H9 (cell line): ENCODE results near the gene TSSC4. TPM values are rescaled to one million over a fixed set of nuclear protein-coding genes. Genes with fewer than 3 reads are reported as not detected.
"Not testable (repeated sequence)": the region's sequence is repeated elsewhere in the genome, so short reads cannot be mapped to it uniquely, and the experiment has no call there.

ENCODE experiments used
- DNase-seq: peaks from one replicate; pipeline ENCODE4 v3.0.0-alpha.2; 2017
- H2AFZ ChIP-seq: one replicate; pipeline ENCODE4 v1.6.1; 2013; ENCODE audit warnings: mild to moderate bottlenecking, low read length, control low read depth, moderate library complexity
- H2AK5ac ChIP-seq: 2 replicates; pipeline ENCODE4 v1.6.1; 2013; ENCODE audit warnings: low read length, control low read depth, mixed read lengths; ENCODE audit not compliant: insufficient read length
- H2BK120ac ChIP-seq: one replicate; pipeline ENCODE4 v1.6.1; 2013; ENCODE audit warnings: low read depth, mild to moderate bottlenecking, low read length, control low read depth, inconsistent platforms; ENCODE audit not compliant: poor library complexity, severe bottlenecking
- H2BK12ac ChIP-seq: 2 replicates; pipeline ENCODE4 v1.6.1; 2013; ENCODE audit warnings: low read length, control low read depth, mixed read lengths, low read depth; ENCODE audit not compliant: insufficient read length
- H2BK15ac ChIP-seq: 2 replicates; pipeline ENCODE4 v1.6.1; 2013; ENCODE audit warnings: low read depth, low read length, control low read depth
- H2BK20ac ChIP-seq: one replicate; pipeline ENCODE4 v1.6.1; 2013; ENCODE audit warnings: low read depth, mild to moderate bottlenecking, low read length, control low read depth, inconsistent platforms; ENCODE audit not compliant: poor library complexity, severe bottlenecking
- H2BK5ac ChIP-seq: 2 replicates; pipeline ENCODE4 v1.6.1; 2013; ENCODE audit warnings: low read length, control low read depth, mixed read lengths; ENCODE audit not compliant: insufficient read length
- H3K14ac ChIP-seq: 2 replicates; pipeline ENCODE4 v1.6.1; 2013; ENCODE audit warnings: low read length, control low read depth; ENCODE audit not compliant: insufficient read depth
- H3K18ac ChIP-seq: 2 replicates; pipeline ENCODE4 v1.6.1; 2013; ENCODE audit warnings: low read depth, mild to moderate bottlenecking, mixed read lengths, low read length, control low read depth; ENCODE audit not compliant: insufficient read length
- H3K23ac ChIP-seq: 2 replicates; pipeline ENCODE4 v1.6.1; 2013; ENCODE audit warnings: low read length, control low read depth, mixed read lengths, low read depth; ENCODE audit not compliant: insufficient read length
- H3K23me2 ChIP-seq: 2 replicates; pipeline ENCODE4 v1.6.1; 2013; ENCODE audit warnings: low read depth, mild to moderate bottlenecking, mixed read lengths, low read length, control low read depth; ENCODE audit not compliant: insufficient read length, poor library complexity, severe bottlenecking
- H3K27ac ChIP-seq: 2 replicates; pipeline ENCODE4 v1.5.1; 2013; ENCODE audit warnings: low read length, control low read depth, mixed read lengths, low read depth; ENCODE audit not compliant: insufficient read length
- H3K27me3 ChIP-seq: 2 replicates; pipeline ENCODE4 v1.6.1; 2013; ENCODE audit warnings: low read length, control low read depth, inconsistent platforms; ENCODE audit not compliant: insufficient read depth
- H3K4ac ChIP-seq: 2 replicates; pipeline ENCODE4 v1.6.1; 2013; ENCODE audit warnings: low read depth, mild to moderate bottlenecking, control low read depth, inconsistent platforms, low read length, moderate library complexity
- H3K4me1 ChIP-seq: 2 replicates; pipeline ENCODE4 v1.6.1; 2013; ENCODE audit warnings: low read length, control low read depth, inconsistent platforms; ENCODE audit not compliant: insufficient read depth
- H3K4me2 ChIP-seq: 2 replicates; pipeline ENCODE4 v1.6.1; 2013; ENCODE audit warnings: low read length, control low read depth, mixed read lengths; ENCODE audit not compliant: insufficient read length, insufficient read depth
- H3K56ac ChIP-seq: 2 replicates; pipeline ENCODE4 v1.6.1; 2013; ENCODE audit warnings: low read depth, mild to moderate bottlenecking, mixed read lengths, low read length, control low read depth; ENCODE audit not compliant: insufficient read length
- H3K79me1 ChIP-seq: 2 replicates; pipeline ENCODE4 v1.6.1; 2013; ENCODE audit warnings: low read depth, mild to moderate bottlenecking, moderate library complexity, low read length, control low read depth, inconsistent platforms; ENCODE audit not compliant: insufficient read depth, poor library complexity, severe bottlenecking
- H3K79me2 ChIP-seq: 2 replicates; pipeline ENCODE4 v1.6.1; 2013; ENCODE audit warnings: low read length, control low read depth, inconsistent platforms; ENCODE audit not compliant: insufficient read depth
- H3K9ac ChIP-seq: 2 replicates; pipeline ENCODE4 v1.6.1; 2013; ENCODE audit warnings: low read length, control low read depth, mixed read lengths; ENCODE audit not compliant: insufficient read length; ENCODE audit errors: extremely low read depth
- H3K9me3 ChIP-seq: one replicate; pipeline ENCODE4 v1.6.1; 2013; ENCODE audit warnings: low read depth, low read length, inconsistent platforms; ENCODE audit not compliant: control insufficient read depth
- H3T11ph ChIP-seq: one replicate; pipeline ENCODE4 v1.6.1; 2013; ENCODE audit warnings: mild to moderate bottlenecking, low read length, control low read depth, inconsistent platforms
- H4K20me1 ChIP-seq: one replicate; pipeline ENCODE4 v1.6.1; 2013; ENCODE audit not compliant: control insufficient read depth, insufficient read length, insufficient read depth
- H4K5ac ChIP-seq: 2 replicates; pipeline ENCODE4 v1.6.1; 2013; ENCODE audit warnings: low read depth, mild to moderate bottlenecking, mixed read lengths, low read length, control low read depth; ENCODE audit not compliant: insufficient read length
- H4K8ac ChIP-seq: replicated peaks from 2 replicates; pipeline ENCODE4 v1.6.1; 2013; ENCODE audit warnings: low read length, control low read depth, mixed read lengths, low read depth; ENCODE audit not compliant: insufficient read length
- H4K91ac ChIP-seq: 2 replicates; pipeline ENCODE4 v1.6.1; 2013; ENCODE audit warnings: low read depth, mild to moderate bottlenecking, moderate library complexity, mixed read lengths, low read length, control low read depth; ENCODE audit not compliant: insufficient read length
- H3K27ac Mint-ChIP-seq, 3 experiments: 2 replicates in 2 of 3; 3 replicates in 1 of 3; pipeline ENCODE4 v1.8.0; 2020 to 2021; ENCODE audit warnings: mixed read lengths in 3 of 3, mild to moderate bottlenecking in 1 of 3, moderate library complexity in 1 of 3
- H3K27me3 Mint-ChIP-seq: 2 replicates; pipeline ENCODE4 v1.8.0; 2021; ENCODE audit warnings: low read depth, mild to moderate bottlenecking, moderate library complexity, mixed read lengths
- H3K36me3 Mint-ChIP-seq, 3 experiments: 2 replicates in 2 of 3; 3 replicates in 1 of 3; pipeline ENCODE4 v1.8.0; 2020 to 2021; ENCODE audit warnings: low read depth in 3 of 3, mixed read lengths in 3 of 3; ENCODE audit not compliant: insufficient read depth in 1 of 3
- H3K4me1 Mint-ChIP-seq, 2 experiments: 2 replicates each; pipeline ENCODE4 v1.8.0; 2020; ENCODE audit warnings: mixed read lengths in 2 of 2
- H3K4me3 Mint-ChIP-seq, 2 experiments: 2 replicates in 1 of 2; 3 replicates in 1 of 2; pipeline ENCODE4 v1.8.0; 2020 to 2021; ENCODE audit warnings: mild to moderate bottlenecking in 2 of 2, mixed read lengths in 2 of 2, moderate library complexity in 1 of 2
- H3K9me3 Mint-ChIP-seq, 2 experiments: 2 replicates in 1 of 2; 3 replicates in 1 of 2; pipeline ENCODE4 v1.8.0; 2020; ENCODE audit warnings: mild to moderate bottlenecking in 2 of 2, mixed read lengths in 2 of 2, moderate library complexity in 1 of 2
- CTCF ChIP-seq: fragments of 200-600 bp; sonication (generic); conservative IDR thresholded peaks from 3 replicates; pipeline ENCODE4 v1.8.0; 2021; ENCODE audit warnings: antibody characterized with exemption, mild to moderate bottlenecking
- WGBS: extraction: QIAGEN DNeasy Blood & Tissue Kit; methylation state at CpG from one replicate; pipeline ENCODE4 v1.1.7; 2013; ENCODE audit warnings: missing lambda C conversion rate, low lambda C conversion rate, mixed read lengths; ENCODE audit not compliant: insufficient read length; ENCODE audit errors: extremely low coverage; 5-methylcytosine and 5-hydroxymethylcytosine counted together
- total RNA-seq: library from RNA; stranded (reverse); gene quantifications from 2 replicates; pipeline ENCODE4 v1.2.1, GENCODE V29; 2021

Gene TSSC4
- total RNA-seq, 1 experiment from 2014 or later, result 51.0 TPM

- TF ChIP-seq CTCF, result no peak
- Mint-ChIP-seq H3K36me3 (peaks cover 2 to 8% (median 4%) of the 10 kb centered on the region in 3 experiments; a peak in 2 of 7 replicates), H3K27ac (no peak overlapping the region), H3K4me1 (peaks cover 0 to 5% of the 10 kb centered on the region in 2 experiments; a peak in 1 of 4 replicates), H3K4me3 (no peak overlapping the region), H3K9me3 (peaks cover 21 to 22% of the 10 kb centered on the region in 2 experiments), H3K27me3 (peaks cover 20% of the 10 kb centered on the region)
- Histone ChIP-seq H4K5ac (no peak overlapping the region), H3K27me3 (no peaks in the 10 kb centered on the region), H3K14ac (no peak overlapping the region), H3K4ac (no peak overlapping the region), H2AFZ (no peak overlapping the region), H4K91ac (no peak overlapping the region), H3K4me1 (no peaks in the 10 kb centered on the region), H3T11ph (no peak overlapping the region), H3K79me1 (no peaks in the 10 kb centered on the region), H2BK12ac (no peak overlapping the region), H3K79me2 (no peaks in the 10 kb centered on the region), H2AK5ac (no peak overlapping the region), H3K18ac (no peak overlapping the region), H2BK120ac (no peak overlapping the region), H3K23ac (no peak overlapping the region), H3K23me2 (peaks cover 2% of the 10 kb centered on the region), H4K20me1 (no peaks in the 10 kb centered on the region), H3K9ac (no peak overlapping the region), H3K56ac (no peak overlapping the region), H3K4me2 (no peak overlapping the region), H3K27ac (no peak overlapping the region), H3K9me3 (no peaks in the 10 kb centered on the region), H2BK15ac (no peak overlapping the region), H2BK5ac (no peak overlapping the region), H2BK20ac (no peak overlapping the region), H4K8ac (no peak overlapping the region)
- no CpG with 5 or more reads among the region's 8 CpGs for WGBS
- DNase-seq, result no peak
Observed at GRCh38 chr11:2357246-2357645, 43.3 kb upstream of the TSSC4 start.

- not testable (repeated sequence) for H3K14ac ChIP-seq, H3K4me2 ChIP-seq, DNase-seq, H4K8ac ChIP-seq, H2AFZ ChIP-seq, H4K20me1 ChIP-seq, H3K9me3 ChIP-seq, H3K27me3 ChIP-seq, H3K4ac ChIP-seq, H3T11ph ChIP-seq, H3K27ac Mint-ChIP-seq, H3K36me3 Mint-ChIP-seq, H3K9ac ChIP-seq, H2BK20ac ChIP-seq, H2AK5ac ChIP-seq, H3K4me1 Mint-ChIP-seq, H3K56ac ChIP-seq, H2BK120ac ChIP-seq, H4K5ac ChIP-seq, H3K79me1 ChIP-seq, H3K23ac ChIP-seq, H2BK15ac ChIP-seq, H3K18ac ChIP-seq, H2BK12ac ChIP-seq, H3K4me1 ChIP-seq, H3K27ac ChIP-seq, H3K4me3 Mint-ChIP-seq, H3K79me2 ChIP-seq, H3K23me2 ChIP-seq, H2BK5ac ChIP-seq, H4K91ac ChIP-seq
- no CpG with 5 or more reads among the region's 13 CpGs for WGBS
- Mint-ChIP-seq H3K9me3 (peaks cover 17 to 19% of the 10 kb centered on the region in 2 experiments), H3K27me3 (peaks cover 17% of the 10 kb centered on the region)
Observed at GRCh38 chr11:2357651-2358050, 42.9 kb upstream of the TSSC4 start.
